RWPE2 (cell line): ENCODE data around the gene LCE3C.

ENCODE experiments used
- ATAC-seq: fragments of 200-7000 bp; cut with Tn5 transposase; 3 replicates; pipeline ENCODE4 v1.9.1; 2021; ENCODE audit warnings: low read depth
- DNase-seq: peaks from one replicate; pipeline ENCODE4 v3.0.0-alpha.2; 2020; ENCODE audit warnings: low spot score
- H3K27ac ChIP-seq: fragments of 450-650 bp; 2 replicates; pipeline ENCODE4 v1.5.1; 2017; ENCODE audit warnings: mild to moderate bottlenecking; ENCODE audit not compliant: poor library complexity, severe bottlenecking
- H3K27me3 ChIP-seq: fragments of 250-450 bp; sonication (Bioruptor Pico); 2 replicates; pipeline ENCODE4 v1.5.1; 2021; ENCODE audit warnings: mild to moderate bottlenecking, moderate library complexity; ENCODE audit not compliant: insufficient read depth, poor library complexity, severe bottlenecking
- H3K36me3 ChIP-seq: fragments of 250-450 bp; sonication (Bioruptor Pico); 2 replicates; pipeline ENCODE4 v1.5.1; 2020; ENCODE audit warnings: low read depth, mild to moderate bottlenecking, moderate library complexity
- H3K4me1 ChIP-seq: fragments of 250-450 bp; sonication (Bioruptor Pico); 2 replicates; pipeline ENCODE4 v1.5.1; 2021; ENCODE audit warnings: mild to moderate bottlenecking, moderate library complexity; ENCODE audit not compliant: insufficient read depth, poor library complexity, severe bottlenecking
- H3K4me3 ChIP-seq: fragments of 250-450 bp; sonication (Bioruptor Pico); 2 replicates; pipeline ENCODE4 v1.5.1; 2021; ENCODE audit warnings: mild to moderate bottlenecking, moderate library complexity; ENCODE audit not compliant: severe bottlenecking
- H3K9me3 ChIP-seq: fragments of 250-450 bp; sonication (Bioruptor Pico); 2 replicates; pipeline ENCODE4 v1.5.1; 2021; ENCODE audit warnings: mild to moderate bottlenecking, moderate library complexity; ENCODE audit not compliant: severe bottlenecking
- TF ChIP-seq, protein P1 (sequence below): fragments of 450-650 bp; IDR thresholded peaks from one replicate; pipeline ENCODE4 v1.5.1; 2017; ENCODE audit warnings: mild to moderate bottlenecking, moderate library complexity; ENCODE audit not compliant: poor library complexity, severe bottlenecking

Gene LCE3C

GRCh38 chr1:152640351-152640750, 40.3 kb downstream of the LCE3C start:
- no peak for ATAC-seq
- Histone ChIP-seq H3K9me3 (no peaks in the 10 kb centered on the region), H3K4me1 (no peaks in the 10 kb centered on the region), H3K27me3 (no peaks in the 10 kb centered on the region), H3K27ac (no peak overlapping the region), H3K36me3 (no peaks in the 10 kb centered on the region), H3K4me3 (no peak overlapping the region)
- DNase-seq = no peak
- TF ChIP-seq, protein P1, sequence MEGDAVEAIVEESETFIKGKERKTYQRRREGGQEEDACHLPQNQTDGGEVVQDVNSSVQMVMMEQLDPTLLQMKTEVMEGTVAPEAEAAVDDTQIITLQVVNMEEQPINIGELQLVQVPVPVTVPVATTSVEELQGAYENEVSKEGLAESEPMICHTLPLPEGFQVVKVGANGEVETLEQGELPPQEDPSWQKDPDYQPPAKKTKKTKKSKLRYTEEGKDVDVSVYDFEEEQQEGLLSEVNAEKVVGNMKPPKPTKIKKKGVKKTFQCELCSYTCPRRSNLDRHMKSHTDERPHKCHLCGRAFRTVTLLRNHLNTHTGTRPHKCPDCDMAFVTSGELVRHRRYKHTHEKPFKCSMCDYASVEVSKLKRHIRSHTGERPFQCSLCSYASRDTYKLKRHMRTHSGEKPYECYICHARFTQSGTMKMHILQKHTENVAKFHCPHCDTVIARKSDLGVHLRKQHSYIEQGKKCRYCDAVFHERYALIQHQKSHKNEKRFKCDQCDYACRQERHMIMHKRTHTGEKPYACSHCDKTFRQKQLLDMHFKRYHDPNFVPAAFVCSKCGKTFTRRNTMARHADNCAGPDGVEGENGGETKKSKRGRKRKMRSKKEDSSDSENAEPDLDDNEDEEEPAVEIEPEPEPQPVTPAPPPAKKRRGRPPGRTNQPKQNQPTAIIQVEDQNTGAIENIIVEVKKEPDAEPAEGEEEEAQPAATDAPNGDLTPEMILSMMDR = no peak

DNA sequence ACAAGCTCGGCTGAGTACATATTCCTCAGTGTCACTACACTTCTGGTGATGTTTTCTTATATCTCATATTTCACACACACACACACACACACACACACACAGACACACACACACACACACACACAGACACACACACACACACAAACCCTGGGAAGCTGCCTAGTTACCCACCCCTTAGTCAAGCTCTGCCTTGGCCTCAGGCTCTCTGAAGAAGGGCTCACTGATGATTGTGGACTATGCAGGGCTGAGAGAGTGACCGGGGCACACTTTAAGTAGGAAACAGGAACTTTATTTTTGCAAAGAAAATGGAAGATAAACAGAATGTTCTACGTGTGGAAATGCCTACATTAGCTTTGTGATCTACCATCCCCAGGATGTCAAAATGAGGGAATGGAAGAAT, 43.9 kb downstream of the LCE3C start:
- no peak for DNase-seq
- Histone ChIP-seq H3K9me3 (no peaks in the 10 kb centered on the region), H3K27ac (no peak overlapping the region)

GRCh38 chr1:152645146-152645545, 45.1 kb downstream of the LCE3C start:
- ATAC-seq (no peak), DNase-seq (no peak)
- H3K4me3 ChIP-seq = no peak overlapping the region
- no peaks in the 10 kb centered on the region for H3K4me1 ChIP-seq
- no peaks in the 10 kb centered on the region for H3K9me3 ChIP-seq
- TF ChIP-seq, protein P1 = no peak
- no peaks in the 10 kb centered on the region for H3K36me3 ChIP-seq
- no peak overlapping the region for H3K27ac ChIP-seq
- H3K27me3 ChIP-seq = no peaks in the 10 kb centered on the region

More for the DNA sequence above, 43.9 kb downstream of the LCE3C start:
- no peaks in the 10 kb centered on the region for H3K27me3 ChIP-seq
- no peak for ATAC-seq
- H3K4me1 ChIP-seq = no peaks in the 10 kb centered on the region
- no peak overlapping the region for H3K4me3 ChIP-seq
- TF ChIP-seq, protein P1 = no peak
- H3K36me3 ChIP-seq = no peaks in the 10 kb centered on the region

GRCh38 chr1:152646656-152647055, 46.6 kb downstream of the LCE3C start:
- no peak overlapping the region for H3K4me3 ChIP-seq
- no peak for ATAC-seq
- TF ChIP-seq, protein P1 = no peak

More at GRCh38 chr1:152646656-152647055, 46.6 kb downstream of the LCE3C start:
- DNase-seq = no peak
- no peaks in the 10 kb centered on the region for H3K27me3 ChIP-seq
- H3K4me1 ChIP-seq = no peaks in the 10 kb centered on the region
- H3K27ac ChIP-seq = no peak overlapping the region
- H3K9me3 ChIP-seq = no peaks in the 10 kb centered on the region
- no peaks in the 10 kb centered on the region for H3K36me3 ChIP-seq
